Lower lobe of right lung (tissue), 2 donors: ENCODE results near the gene ATXN1. TPM values are rescaled to one million over a fixed set of nuclear protein-coding genes. Genes with fewer than 3 reads are reported as not detected.

Experiments
- ATAC-seq, 2 donors: fragments of 200-7000 bp; cut with Tn5 transposase; one replicate each; pipeline ENCODE4 v1.9.1; 2020 to 2022; ENCODE audit warnings: mild to moderate bottlenecking in 2 of 2, moderate library complexity in 2 of 2
- DNase-seq: peaks from one replicate; pipeline ENCODE4 v3.0.0-alpha.2; 2020
- H3K27ac ChIP-seq: fragments of 200-600 bp; one replicate; pipeline ENCODE4 v1.8.0; 2022
- H3K27me3 ChIP-seq: fragments of 200-600 bp; one replicate; pipeline ENCODE4 v1.8.0; 2022; ENCODE audit warnings: low read depth
- H3K36me3 ChIP-seq: fragments of 200-600 bp; one replicate; pipeline ENCODE4 v1.8.0; 2022; ENCODE audit warnings: mild to moderate bottlenecking
- H3K4me1 ChIP-seq: fragments of 200-600 bp; one replicate; pipeline ENCODE4 v1.8.0; 2022
- H3K4me3 ChIP-seq: fragments of 200-600 bp; one replicate; pipeline ENCODE4 v1.8.0; 2022; ENCODE audit warnings: mild to moderate bottlenecking
- H3K9me3 ChIP-seq: fragments of 200-600 bp; one replicate; pipeline ENCODE4 v1.8.0; 2022
- CTCF ChIP-seq: fragments of 200-600 bp; IDR thresholded peaks from one replicate; pipeline ENCODE4 v1.8.0; 2022; ENCODE audit warnings: antibody characterized with exemption, mild to moderate bottlenecking
- intact Hi-C: fragments of 100-400 bp; cut with DNase I; formaldehyde crosslinking; loops from one replicate; pipeline ENCODE4 v1.11.0; 2022
- total RNA-seq: library from RNA; stranded (reverse); fragmentation: NEBNext Ultra II Directional; extraction: Animal tissue kit (Norgen Biotek cat#: 25700); gene quantifications from one replicate; pipeline ENCODE4 v1.2.1, GENCODE V29; 2021
- donor health status: DM: no; HTN: yes; CAD: no; lungs with severe emphysema.

Gene ATXN1
- total RNA-seq, 1 donor from 2014 or later = 75.9 TPM

GRCh38 chr6:16363749-16364148, 397.5 kb downstream of the ATXN1 start:
- H3K4me1 ChIP-seq = no peaks in the 10 kb centered on the region
- no peak for ATAC-seq
- DNase-seq = no peak
- TF ChIP-seq CTCF = no peak
- intact Hi-C loops = no loop called here
- no peak overlapping the region for H3K4me3 ChIP-seq
- no peak overlapping the region for H3K27ac ChIP-seq
- no peaks in the 10 kb centered on the region for H3K9me3 ChIP-seq
- no peaks in the 10 kb centered on the region for H3K27me3 ChIP-seq
- no peaks in the 10 kb centered on the region for H3K36me3 ChIP-seq

GRCh38 chr6:16362819-16363589, 398.3 kb downstream of the ATXN1 start:
- Histone ChIP-seq H3K36me3 (no peaks in the 10 kb centered on the region), H3K9me3 (no peaks in the 10 kb centered on the region), H3K27ac (no peak overlapping the region), H3K27me3 (no peaks in the 10 kb centered on the region), H3K4me1 (no peaks in the 10 kb centered on the region), H3K4me3 (no peak overlapping the region)
- ATAC-seq (no peak), DNase-seq (no peak)
- intact Hi-C loops = no loop called here
- no peak for TF ChIP-seq CTCF

- Histone ChIP-seq H3K27me3 (no peaks in the 10 kb centered on the region), H3K36me3 (no peaks in the 10 kb centered on the region), H3K4me1 (no peaks in the 10 kb centered on the region), H3K4me3 (no peak overlapping the region), H3K27ac (no peak overlapping the region), H3K9me3 (no peaks in the 10 kb centered on the region)
- ATAC-seq (no peak), DNase-seq (no peak)
- no peak for TF ChIP-seq CTCF
- intact Hi-C loops = no loop called here
These were observed 399.0 kb downstream of the ATXN1 start for GRCh38 chr6:16362296-16362695.

GRCh38 chr6:16361861-16362260, 399.4 kb downstream of the ATXN1 start:
- ATAC-seq (no peak), DNase-seq (no peak)
- TF ChIP-seq CTCF = no peak
- intact Hi-C loops = no loop called here
- H3K4me1 ChIP-seq = no peaks in the 10 kb centered on the region
- no peaks in the 10 kb centered on the region for H3K9me3 ChIP-seq
- H3K27ac ChIP-seq = no peak overlapping the region
- H3K27me3 ChIP-seq = no peaks in the 10 kb centered on the region
- no peaks in the 10 kb centered on the region for H3K36me3 ChIP-seq
- H3K4me3 ChIP-seq = no peak overlapping the region

DNA sequence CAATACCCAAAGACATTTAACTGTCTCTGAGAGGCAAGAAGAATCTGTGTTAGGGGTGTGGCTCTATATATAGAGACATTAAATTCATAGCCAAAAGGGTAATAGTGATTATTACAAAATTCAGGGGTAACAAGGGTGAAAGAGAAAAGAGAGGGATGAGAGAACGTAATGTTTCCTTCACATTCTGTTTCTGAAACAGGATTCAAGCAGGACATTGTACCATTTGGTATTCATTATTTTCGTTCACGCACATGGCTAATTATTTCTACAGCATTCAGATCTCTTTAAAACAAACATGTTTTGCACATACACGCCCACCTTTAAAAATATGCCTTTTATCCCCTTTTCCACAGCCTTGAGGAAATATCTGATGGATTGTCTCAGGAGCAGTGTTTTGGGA, 400.1 kb downstream of the ATXN1 start:
- ATAC-seq (no peak), DNase-seq (no peak)
- H3K27ac ChIP-seq = no peak overlapping the region
- no peaks in the 10 kb centered on the region for H3K4me1 ChIP-seq
- intact Hi-C loops = no loop called here
- TF ChIP-seq CTCF = no peak
- H3K4me3 ChIP-seq = no peak overlapping the region
- H3K27me3 ChIP-seq = no peaks in the 10 kb centered on the region
- H3K9me3 ChIP-seq = no peaks in the 10 kb centered on the region
- no peaks in the 10 kb centered on the region for H3K36me3 ChIP-seq
